Gastroesophageal sphincter (tissue), 3 donors: Measurements from ENCODE around the gene ASIC1.

ENCODE experiments used
- CTCF ChIP-seq, 4 experiments: fragments of 200-600 bp in 2 of 4; fragments of 450-650 bp in 2 of 4; sonication (generic) in 1 of 4; IDR thresholded peaks; one replicate each; pipeline ENCODE4 v1.5.1; 2017 to 2019; ENCODE audit warnings: antibody characterized with exemption in 4 of 4, mild to moderate bottlenecking in 2 of 4, moderate library complexity in 2 of 4
- POLR2A ChIP-seq, 2 donors: fragments of 450-650 bp; IDR thresholded peaks; one replicate each; pipeline ENCODE4 v1.6.1; 2017; ENCODE audit warnings: antibody characterized with exemption in 2 of 2, mild to moderate bottlenecking in 2 of 2, moderate library complexity in 1 of 2

- TF ChIP-seq CTCF (IDR thresholded peaks at IDR 0.05): no peak
- TF ChIP-seq POLR2A (IDR thresholded peaks at IDR 0.05): no peak
Observed at GRCh38 chr12:50109319-50109718, 51.9 kb downstream of the ASIC1 start.
